ENCODE data around the gene SP6. TPM values are rescaled to one million over a fixed set of nuclear protein-coding genes. Genes with fewer than 3 reads are reported as not detected.

The SP6 gene
- total and polyA plus RNA-seq, 2 of the 4 experiments (the other 2 are of a cell fraction): under 0.01 to 0.31 TPM

DNA sequence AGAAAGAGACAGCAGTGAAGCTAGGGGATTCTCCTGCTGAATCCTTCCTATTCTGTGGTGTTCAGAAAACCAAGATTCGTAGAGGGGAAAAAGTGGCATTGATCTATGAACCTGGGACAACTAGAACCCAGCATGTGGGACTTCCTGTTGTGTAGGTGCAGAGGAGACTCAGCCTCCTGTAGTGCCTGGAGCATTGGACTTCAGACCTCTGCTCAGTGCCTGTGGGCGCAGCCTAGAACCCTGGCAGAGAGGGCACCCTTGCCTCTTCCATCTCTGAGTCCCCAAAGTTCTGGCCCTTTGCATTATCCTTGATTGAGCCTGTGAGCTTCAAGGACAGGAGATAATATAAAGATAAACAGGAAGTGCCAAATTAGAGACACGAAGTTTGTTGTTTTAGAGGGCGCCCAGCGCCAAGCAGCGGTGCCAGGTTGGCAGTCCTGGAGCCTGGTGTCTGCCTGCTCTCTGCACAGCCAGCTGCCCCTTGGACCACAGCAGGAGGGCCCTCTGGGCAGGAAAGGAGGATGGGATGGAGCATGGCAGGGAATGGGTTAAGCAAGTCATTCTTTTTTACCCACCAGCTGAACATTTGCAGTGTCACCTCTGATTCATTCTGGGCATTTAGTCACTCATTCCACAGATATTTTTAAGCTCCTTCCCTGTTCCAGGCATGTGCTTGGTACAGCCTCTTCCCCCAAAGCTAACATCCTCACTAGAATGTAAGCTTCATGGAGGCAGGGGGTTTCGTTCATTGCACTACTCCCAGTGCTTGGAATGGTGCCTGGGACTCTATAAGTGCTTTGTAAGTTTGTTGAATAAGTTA is 11.9 kb upstream of the SP6 start:
- Histone ChIP-seq H2AK5ac (ENCODE audit: low read depth, low read length) (peak overlapping the region; percentile 89), H3K4me3 (ENCODE audit: insufficient read depth, low read depth, low read length) (no peak overlapping the region), H3K18ac (ENCODE audit: low read depth, low read length) (peak overlapping the region; percentile 81), H3K36me3 (ENCODE audit: control insufficient read depth, insufficient read depth, low read length) (no peaks in the 10 kb centered on the region), H3K9me3 (ENCODE audit: control insufficient read depth, insufficient read depth, low read length) (peaks cover 3% of the 10 kb centered on the region; the same call in 1 of the 2 replicates), H4K5ac (ENCODE audit: low read depth, low read length) (peak overlapping the region; percentile 62), H3K4me2 (ENCODE audit: low read depth, low read length) (peak overlapping the region; percentile 5; the same call in 1 of the 2 replicates), H3K14ac (replicated peaks; ENCODE audit: low read depth, low read length) (peak overlapping the region; percentile 95), H4K91ac (ENCODE audit: insufficient read depth, low read depth, low read length) (peak overlapping the region; percentile 92), H2AFZ (replicated peaks; ENCODE audit: low read length, poor library complexity) (peak overlapping the region; percentile 94), H2BK20ac (ENCODE audit: low read depth, low read length) (peak overlapping the region; percentile 99), H2BK5ac (ENCODE audit: low read depth, low read length, poor library complexity, severe bottlenecking) (peak overlapping the region; percentile 98), H3K56ac (ENCODE audit: extremely low read depth, insufficient read depth, low read length) (peak overlapping the region; percentile 31), H3K4ac (ENCODE audit: low read depth, low read length) (peak overlapping the region; percentile 98), H3K79me1 (ENCODE audit: low read depth in 1 of 2, low read length in 2 of 2) (no peaks in the 10 kb centered on the region), H3K23ac (ENCODE audit: low read depth, low read length) (peak overlapping the region; percentile 94), H3K27ac (ENCODE audit: insufficient read depth, low read length) (peak overlapping the region; percentile 66), H2AK9ac (replicated peaks; ENCODE audit: low read depth, low read length, poor library complexity) (peak overlapping the region; percentile 91), H3K9ac (ENCODE audit: low read depth, low read length) (no peak overlapping the region), H4K8ac (ENCODE audit: low read depth in 2 of 2, low read length in 2 of 2) (peak overlapping the region; percentile 88 to 97), H2BK120ac (ENCODE audit: low read depth, low read length) (peak overlapping the region; percentile 99), H2BK15ac (ENCODE audit: low read depth, low read length) (peak overlapping the region; percentile 92; the same call in 2 of the 3 replicates), H4K20me1 (ENCODE audit: insufficient read depth, low read length) (no peaks in the 10 kb centered on the region), H3K27me3 (ENCODE audit: control insufficient read depth, insufficient read depth, low read length) (peaks cover 7% of the 10 kb centered on the region; the same call in 1 of the 2 replicates), H3K9me1 (ENCODE audit: insufficient read depth, low read length) (peaks cover 5% of the 10 kb centered on the region), H3K4me1 (ENCODE audit: control insufficient read depth, insufficient read depth, low read length) (peaks cover 8% of the 10 kb centered on the region)
- POLR2A ChIA-PET (ENCODE audit: unreplicated experiment): no interaction called here
- intact Hi-C loops (cut with micrococcal nuclease) (no loop called here), in situ Hi-C loops (cut with MboI; ENCODE audit: low sequenced_read_pairs) (no loop called here), dilution Hi-C loops (cut with HindIII; ENCODE audit: low sequenced_read_pairs, unreplicated experiment) (no loop called here)
- BruUV-seq (replicated peaks): no TSS peak
- DNase-seq: peak; percentile 90
- WGBS, 2 experiments (ENCODE audit: extremely low coverage in 2 of 2, insufficient read length in 1 of 2): no CpG with 5 or more reads among the region's 7 CpGs
- peak; percentile 91 for ATAC-seq (ENCODE audit: low read depth)
- CTCF ChIA-PET: interaction anchor here (0.5 to 0.9 kb wide), 2 partner anchors 20 to 21 kb away, joined by 3 to 4 read pairs; no protein-coding TSS in a partner anchor
- TF ChIP-seq ELK1 (IDR thresholded peaks at IDR 0.05; ENCODE audit: borderline replicate concordance, low read depth, low read length): no peak
- TF ChIP-seq, protein P1, sequence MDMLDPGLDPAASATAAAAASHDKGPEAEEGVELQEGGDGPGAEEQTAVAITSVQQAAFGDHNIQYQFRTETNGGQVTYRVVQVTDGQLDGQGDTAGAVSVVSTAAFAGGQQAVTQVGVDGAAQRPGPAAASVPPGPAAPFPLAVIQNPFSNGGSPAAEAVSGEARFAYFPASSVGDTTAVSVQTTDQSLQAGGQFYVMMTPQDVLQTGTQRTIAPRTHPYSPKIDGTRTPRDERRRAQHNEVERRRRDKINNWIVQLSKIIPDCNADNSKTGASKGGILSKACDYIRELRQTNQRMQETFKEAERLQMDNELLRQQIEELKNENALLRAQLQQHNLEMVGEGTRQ (IDR thresholded peaks at IDR 0.05; ENCODE audit: low read depth, low read length): peak; percentile 49; the same call in 1 of the 2 replicates
- TF ChIP-seq, protein P2, sequence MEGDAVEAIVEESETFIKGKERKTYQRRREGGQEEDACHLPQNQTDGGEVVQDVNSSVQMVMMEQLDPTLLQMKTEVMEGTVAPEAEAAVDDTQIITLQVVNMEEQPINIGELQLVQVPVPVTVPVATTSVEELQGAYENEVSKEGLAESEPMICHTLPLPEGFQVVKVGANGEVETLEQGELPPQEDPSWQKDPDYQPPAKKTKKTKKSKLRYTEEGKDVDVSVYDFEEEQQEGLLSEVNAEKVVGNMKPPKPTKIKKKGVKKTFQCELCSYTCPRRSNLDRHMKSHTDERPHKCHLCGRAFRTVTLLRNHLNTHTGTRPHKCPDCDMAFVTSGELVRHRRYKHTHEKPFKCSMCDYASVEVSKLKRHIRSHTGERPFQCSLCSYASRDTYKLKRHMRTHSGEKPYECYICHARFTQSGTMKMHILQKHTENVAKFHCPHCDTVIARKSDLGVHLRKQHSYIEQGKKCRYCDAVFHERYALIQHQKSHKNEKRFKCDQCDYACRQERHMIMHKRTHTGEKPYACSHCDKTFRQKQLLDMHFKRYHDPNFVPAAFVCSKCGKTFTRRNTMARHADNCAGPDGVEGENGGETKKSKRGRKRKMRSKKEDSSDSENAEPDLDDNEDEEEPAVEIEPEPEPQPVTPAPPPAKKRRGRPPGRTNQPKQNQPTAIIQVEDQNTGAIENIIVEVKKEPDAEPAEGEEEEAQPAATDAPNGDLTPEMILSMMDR (conservative IDR thresholded peaks at IDR 0.05; ENCODE audit: low read depth, low read length): no peak
- TF ChIP-seq NFE2L2 (IDR thresholded peaks at IDR 0.05; ENCODE audit: low read depth, low read length): peak; percentile 92
- no peak for TF ChIP-seq MXI1 (IDR thresholded peaks at IDR 0.05; ENCODE audit: borderline replicate concordance, low read depth, low read length)
- no peak for TF ChIP-seq MAZ (IDR thresholded peaks at IDR 0.05; ENCODE audit: borderline replicate concordance, low read depth, low read length)
- 0 out of 2 replicates have a peak, but pooled peaks have one; percentile 36 for TF ChIP-seq CEBPB (IDR thresholded peaks at IDR 0.05; ENCODE audit: low read depth, low read length)
- no peak for TF ChIP-seq RFX5 (IDR thresholded peaks at IDR 0.05; ENCODE audit: low read depth, low read length)
- TF ChIP-seq MAFK (IDR thresholded peaks at IDR 0.05; ENCODE audit: low read depth, low read length): peak; percentile 68
- no peak for TF ChIP-seq SMC3 (IDR thresholded peaks at IDR 0.05; ENCODE audit: low read depth, low read length)
- peak; percentile 86 for TF ChIP-seq RCOR1 (IDR thresholded peaks at IDR 0.05; ENCODE audit: insufficient replicate concordance, low read length)
- TF ChIP-seq BHLHE40 (IDR thresholded peaks at IDR 0.05; ENCODE audit: low read depth, low read length): peak; percentile 83
- TF ChIP-seq FOS (IDR thresholded peaks at IDR 0.05; ENCODE audit: low read depth, low read length): peak; percentile 80
